HG02763 (cell line): Measurements from ENCODE around the gene TPGS1.

Experiments
- ATAC-seq: cut with Tn5 transposase; IDR thresholded peaks from one replicate; pipeline ENCODE4 v1.9.1; 2021; ENCODE audit warnings: mild to moderate bottlenecking, moderate library complexity; ENCODE audit not compliant: unreplicated experiment

The TPGS1 gene

DNA sequence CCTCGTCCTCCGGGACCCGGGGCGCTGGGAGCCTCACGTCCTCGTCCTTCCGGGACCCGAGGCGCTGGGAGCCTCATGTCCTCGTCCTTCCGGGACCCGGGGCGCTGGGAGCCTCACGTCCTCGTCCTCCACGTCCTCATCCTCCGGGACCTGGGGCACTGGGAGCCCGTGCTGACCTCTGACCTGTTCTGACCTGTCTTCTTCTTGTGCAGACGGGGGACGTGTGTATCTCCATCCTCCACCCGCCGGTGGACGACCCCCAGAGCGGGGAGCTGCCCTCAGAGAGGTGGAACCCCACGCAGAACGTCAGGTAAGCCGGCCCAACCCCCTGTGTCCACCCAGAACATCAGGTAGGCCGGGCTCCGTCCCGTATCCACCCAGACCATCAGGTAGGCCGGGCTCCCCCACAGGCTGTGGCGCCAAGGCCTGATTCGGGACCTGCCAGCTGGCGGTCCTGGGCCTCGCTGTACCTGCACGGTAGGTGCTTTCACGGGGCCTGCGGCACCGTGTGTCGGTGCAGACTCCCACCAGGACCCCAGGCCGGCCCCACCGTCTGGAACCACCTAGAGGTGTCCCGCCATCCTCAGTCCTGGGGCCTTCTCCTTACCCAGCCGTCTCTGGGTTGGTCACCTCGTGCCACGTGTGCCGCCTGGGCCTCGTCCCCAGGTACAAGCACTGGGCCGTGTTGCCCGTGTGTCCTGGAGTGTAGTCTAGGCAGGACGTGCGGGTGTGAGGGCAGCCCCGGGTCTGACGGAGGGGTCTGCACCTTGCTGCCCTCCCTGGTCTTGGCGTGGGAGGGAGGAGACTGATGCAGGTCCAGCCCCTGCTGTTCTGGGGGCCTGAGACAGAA, 29.0 kb downstream of the TPGS1 start:
- ATAC-seq: no peak

DNA sequence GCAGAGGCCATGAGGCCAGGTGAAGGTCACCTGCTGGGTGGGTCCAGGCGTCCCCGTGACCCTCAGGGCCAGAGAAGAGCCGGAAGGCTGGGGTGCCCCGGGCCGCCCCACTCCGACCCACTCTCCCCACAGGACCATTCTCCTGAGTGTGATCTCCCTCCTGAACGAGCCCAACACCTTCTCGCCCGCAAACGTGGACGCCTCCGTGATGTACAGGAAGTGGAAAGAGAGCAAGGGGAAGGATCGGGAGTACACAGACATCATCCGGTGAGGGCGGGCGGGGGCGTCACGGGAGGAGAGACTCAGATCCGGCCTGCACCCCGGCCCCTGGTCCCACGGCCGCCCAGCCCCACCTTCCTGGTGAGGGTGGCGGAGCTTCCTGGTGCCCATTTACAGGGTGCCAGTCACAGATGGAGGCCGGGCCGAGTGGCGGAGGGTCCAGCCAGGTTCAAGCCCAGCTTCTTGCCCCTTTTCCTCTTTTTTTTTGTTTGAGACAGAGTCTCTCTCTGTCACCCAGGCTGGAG, 29.6 kb downstream of the TPGS1 start:
- ATAC-seq: no peak

DNA sequence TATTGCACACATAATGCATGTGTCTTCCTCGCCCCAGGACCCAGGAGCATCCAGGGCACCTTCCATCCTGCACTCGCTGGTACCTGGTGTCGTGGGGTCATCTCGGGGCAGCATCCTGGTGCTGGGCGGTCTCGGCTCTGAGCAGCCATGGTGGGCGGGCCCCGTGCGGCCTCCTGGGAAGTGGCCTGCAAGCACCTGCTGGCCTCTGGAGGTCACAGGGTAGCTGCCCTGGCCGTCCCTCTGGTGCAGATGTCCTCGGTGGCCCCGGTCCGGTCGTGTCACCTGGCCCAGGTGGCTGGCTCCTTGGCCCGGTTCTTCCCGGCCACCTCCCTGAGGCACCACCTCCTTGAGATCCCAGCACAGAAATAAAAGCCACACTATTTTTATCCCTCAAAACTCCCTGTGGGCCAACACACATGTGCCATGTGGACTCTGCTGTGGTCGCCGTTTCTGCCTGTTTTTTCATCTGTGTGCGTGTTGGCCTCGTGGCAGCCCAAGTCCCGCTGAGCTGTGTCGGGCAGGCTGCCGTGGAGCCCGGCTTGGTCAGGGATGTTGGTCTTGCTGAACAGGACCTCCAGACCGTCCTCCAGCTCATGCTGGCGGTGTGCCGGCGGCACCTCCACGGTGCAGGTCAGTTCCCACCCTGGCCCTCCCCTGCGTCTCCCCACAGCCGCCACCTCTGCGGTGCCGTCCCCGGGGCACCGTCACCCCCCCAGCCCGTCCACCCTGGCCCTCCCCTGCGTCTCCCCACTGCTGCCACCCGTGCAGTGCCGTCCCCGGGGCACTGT, 31.5 kb downstream of the TPGS1 start:
- no peak for ATAC-seq

DNA sequence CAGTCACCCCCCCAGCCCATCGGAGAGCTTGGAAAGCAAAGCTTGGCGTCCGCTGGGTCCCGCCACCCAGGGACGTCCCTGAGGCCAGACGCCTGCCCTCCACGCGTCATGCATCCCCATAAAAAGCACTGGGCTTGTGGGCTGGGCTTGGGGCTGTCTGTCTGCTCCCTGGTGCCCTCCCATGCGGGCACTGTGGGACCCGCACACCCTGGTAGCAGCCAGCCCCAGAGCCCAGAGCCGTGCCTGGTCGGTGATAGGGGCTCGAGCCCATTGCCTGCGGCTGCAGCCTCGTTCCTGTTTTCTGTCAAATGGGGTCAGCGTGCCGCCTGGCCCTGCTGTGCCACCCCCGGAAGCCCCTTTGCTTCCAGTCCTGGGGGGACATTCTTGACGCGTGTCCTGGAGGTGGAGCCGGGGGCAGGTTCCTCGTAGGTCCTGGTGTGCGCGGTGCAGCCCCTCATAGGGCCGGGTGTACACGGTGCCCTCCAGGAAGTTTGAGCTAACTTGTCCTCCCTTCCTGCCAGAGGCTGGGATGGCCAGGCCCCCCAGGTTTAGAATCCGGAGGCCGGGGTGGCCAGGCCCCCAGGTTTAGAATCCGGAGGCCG, 32.2 kb downstream of the TPGS1 start:
- ATAC-seq: no peak

DNA sequence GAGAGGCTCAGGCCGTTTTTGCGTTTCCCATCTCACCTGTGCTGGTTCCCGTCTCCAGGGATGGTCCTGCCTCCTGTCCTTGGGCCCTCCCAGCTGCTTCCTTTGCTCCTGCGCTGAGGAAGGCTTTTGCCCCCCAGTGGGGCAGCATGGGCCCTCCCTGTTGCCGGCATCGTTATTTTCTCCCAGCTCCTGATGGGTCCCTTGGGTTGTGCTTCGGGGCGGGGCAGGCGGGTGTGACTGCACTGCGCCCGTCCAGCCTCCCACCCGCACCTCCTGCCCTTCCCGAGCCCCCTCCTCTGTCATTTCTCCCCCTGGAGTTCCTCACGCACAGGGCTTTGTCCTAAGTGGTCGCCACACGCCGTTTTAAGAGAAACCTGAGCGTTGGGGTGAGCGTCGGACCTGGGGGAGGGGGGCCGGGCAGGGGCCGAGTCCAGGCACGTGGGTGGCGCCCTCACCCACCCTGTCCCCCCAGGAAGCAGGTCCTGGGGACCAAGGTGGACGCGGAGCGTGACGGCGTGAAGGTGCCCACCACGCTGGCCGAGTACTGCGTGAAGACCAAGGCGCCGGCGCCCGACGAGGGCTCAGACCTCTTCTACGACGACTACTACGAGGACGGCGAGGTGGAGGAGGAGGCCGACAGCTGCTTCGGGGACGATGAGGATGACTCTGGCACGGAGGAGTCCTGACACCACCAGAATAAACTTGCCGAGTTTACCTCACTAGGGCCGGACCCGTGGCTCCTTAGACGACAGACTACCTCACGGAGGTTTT, 33.8 kb downstream of the TPGS1 start:
- no peak for ATAC-seq

DNA sequence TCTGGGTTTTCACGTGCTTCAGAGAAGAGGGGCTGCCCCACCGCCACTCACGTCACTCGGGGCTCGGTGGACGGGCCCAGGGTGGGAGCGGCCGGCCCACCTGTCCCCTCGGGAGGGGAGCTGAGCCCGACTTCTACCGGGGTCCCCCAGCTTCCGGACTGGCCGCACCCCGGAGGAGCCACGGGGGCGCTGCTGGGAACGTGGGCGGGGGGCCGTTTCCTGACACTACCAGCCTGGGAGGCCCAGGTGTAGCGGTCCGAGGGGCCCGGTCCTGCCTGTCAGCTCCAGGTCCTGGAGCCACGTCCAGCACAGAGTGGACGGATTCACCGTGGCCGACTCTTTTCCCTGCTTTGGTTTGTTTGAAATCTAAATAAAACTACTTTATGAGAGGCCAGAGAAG, 34.4 kb downstream of the TPGS1 start:
- ATAC-seq: no peak

DNA sequence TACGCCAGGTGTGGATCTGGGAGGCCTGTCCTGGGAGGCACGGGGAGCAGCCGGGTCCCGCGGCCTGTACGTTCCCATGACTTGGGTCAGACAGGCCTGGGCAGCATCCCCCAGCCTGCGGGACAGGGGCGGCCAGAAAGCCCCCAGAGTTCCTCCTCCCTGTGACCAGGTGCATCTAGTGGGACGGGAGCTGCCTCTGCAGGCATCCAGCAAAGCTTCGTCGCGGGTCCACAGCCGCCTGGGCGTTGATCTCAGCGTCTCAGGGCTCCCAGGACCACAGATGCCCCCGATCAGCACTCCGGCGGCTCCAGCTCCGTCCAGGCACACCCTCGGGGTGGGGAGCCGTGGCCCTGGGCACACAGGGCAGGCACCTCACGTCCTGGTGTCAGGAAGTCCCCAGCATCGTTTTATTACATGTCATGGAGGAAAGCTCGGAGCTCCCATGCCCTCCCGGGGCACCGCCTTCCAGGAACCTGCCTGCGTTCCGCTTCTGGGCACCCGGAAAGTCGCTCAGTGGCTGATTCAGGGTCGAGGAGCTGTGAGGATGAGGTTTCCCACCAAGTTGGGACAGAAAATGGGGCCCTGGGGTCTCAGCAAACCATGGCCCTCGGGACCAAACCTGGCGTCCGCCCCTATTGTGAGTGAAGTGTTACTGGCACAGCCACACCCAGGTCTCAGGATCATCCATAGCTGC, 35.0 kb downstream of the TPGS1 start:
- ATAC-seq: no peak

DNA sequence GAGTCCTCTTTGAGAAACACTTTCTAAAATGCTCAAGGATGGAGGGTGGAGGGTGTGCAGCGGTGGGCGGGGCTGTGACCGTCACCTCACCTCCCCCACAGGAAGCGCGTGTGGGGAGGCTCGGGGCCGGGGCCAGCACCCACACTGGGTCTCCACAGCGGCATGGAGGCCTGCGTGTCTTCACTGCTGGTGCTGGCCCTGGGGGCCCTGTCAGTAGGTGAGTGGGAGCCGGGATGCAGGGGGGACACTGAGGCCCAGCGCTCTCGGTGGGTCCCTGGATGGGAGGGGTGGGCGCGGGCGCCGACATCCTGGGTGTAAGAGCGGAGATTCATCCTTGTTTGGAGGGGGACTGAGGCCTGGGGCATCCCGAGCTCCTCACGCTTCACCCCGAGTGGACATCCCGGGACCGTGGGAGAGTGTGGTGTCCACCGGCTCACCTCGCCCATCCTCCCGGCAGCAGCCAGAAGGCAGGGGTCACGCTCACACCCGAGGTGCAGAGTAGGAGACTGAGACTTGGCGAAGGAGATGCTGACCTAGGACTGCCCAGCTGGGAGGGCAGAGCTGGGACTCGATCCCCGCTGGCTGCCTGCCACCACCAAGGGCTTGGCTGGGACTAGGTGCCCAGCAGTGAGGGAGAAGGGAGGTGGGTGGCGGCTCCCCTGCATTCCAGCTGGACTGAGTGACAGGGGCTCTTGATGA, 36.8 kb downstream of the TPGS1 start, which contains the start of gene GZMM:
Gene GZMM, plus strand, starts transcription at position 144 of the 699 bp plus-strand sequence. Its CDS starts 19 bp downstream, at position 163.
- ATAC-seq: no peak

DNA sequence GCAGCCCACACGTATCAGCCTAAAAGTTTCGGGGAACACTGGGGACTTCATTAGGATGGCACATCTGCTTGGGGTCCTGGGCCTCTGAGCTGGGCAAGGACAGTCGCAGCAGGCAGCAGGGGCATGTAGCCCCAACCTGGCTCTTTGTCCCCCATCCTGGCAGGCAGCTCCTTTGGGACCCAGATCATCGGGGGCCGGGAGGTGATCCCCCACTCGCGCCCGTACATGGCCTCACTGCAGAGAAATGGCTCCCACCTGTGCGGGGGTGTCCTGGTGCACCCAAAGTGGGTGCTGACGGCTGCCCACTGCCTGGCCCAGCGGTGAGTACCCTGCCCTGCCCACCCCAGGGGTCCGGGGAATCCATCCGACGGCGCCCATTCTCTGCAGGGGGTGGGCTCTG, 39.8 kb downstream of the TPGS1 start:
- no peak for ATAC-seq

DNA sequence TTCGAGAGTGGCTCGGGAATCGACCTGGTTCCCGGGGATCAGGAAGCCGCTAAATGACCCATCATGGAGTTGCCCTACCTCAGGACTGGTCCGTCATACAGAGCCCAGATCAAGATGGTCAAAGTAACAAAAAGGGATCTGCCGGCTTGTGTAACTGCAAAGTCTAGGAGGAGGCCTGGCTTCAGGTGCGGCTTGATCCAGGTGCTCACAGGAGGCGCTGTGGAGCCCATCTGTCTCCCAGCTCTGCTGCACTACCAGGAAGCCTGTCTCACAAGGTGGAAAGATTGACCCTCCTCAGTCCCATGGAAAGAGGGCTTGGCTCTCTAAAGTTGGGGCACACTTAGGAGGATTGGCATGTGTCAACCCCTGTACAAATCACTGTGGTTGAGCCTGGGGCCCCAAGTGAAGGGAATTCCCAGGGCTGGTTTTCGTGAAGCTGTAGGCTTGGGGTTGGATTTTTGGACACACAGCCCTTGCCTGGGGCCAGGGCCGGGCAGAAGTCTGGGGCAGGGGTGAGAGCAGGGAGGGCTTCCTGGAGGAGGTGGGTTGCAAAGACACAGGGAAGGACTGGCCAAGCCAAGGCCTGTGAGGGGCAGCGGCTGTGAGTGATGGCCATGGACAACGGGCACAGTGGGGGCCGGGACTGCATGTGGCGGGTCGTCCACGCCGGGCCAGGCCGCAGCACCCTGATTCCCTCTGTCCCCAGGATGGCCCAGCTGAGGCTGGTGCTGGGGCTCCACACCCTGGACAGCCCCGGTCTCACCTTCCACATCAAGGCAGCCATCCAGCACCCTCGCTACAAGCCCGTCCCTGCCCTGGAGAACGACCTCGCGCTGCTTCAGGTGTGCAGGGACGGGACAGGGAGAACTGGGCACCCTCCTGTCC, 40.8 kb downstream of the TPGS1 start:
- ATAC-seq: no peak

DNA sequence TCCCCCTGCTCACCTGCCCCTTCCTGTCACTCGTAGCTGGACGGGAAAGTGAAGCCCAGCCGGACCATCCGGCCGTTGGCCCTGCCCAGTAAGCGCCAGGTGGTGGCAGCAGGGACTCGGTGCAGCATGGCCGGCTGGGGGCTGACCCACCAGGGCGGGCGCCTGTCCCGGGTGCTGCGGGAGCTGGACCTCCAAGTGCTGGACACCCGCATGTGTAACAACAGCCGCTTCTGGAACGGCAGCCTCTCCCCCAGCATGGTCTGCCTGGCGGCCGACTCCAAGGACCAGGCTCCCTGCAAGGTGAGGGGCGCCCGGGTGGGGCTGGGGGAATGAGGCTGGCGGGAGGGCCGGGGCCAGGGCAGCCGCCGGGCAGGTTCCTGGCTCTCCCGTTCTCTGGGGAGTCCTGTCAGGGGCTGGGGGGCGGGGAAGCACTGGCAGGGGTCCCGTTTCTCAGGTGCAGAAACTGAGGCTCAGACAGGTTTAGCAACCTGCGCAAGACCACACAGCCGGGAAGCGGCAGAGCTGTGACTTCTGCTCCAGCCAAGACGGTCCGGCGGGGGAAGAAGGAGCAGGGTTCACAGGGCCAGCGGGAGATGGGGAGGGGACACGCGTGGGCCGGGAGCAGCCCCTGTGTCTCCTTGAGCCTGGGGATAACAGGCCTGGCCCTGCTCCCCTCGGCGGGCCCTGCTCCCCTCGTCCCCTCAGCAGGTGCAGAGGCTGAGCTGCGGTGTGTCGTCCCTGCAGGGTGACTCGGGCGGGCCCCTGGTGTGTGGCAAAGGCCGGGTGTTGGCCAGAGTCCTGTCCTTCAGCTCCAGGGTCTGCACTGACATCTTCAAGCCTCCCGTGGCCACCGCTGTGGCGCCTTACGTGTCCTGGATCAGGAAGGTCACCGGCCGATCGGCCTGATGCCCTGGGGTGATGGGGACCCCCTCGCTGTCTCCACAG, 41.9 kb downstream of the TPGS1 start:
- no peak for ATAC-seq

DNA sequence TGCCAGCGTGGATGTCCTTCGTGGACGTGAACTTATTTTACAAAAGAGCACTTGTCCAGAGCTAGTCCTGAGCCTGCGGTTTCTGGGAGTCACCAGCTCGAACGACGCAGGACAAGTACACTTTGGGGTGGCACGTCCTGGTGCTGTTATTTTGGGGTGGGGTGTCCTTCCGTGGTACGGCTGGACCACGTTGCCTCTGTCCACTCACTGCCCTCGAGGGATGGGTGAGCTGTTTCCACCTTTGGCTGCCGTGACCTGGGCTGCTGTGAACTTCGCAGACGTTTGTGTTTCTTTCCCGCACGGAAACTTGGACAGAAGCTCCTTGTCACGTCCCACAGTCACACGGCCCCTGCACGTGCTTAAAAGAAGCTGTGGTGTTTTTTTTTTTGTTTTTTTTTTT, 47.5 kb downstream of the TPGS1 start:
- ATAC-seq: no peak

DNA sequence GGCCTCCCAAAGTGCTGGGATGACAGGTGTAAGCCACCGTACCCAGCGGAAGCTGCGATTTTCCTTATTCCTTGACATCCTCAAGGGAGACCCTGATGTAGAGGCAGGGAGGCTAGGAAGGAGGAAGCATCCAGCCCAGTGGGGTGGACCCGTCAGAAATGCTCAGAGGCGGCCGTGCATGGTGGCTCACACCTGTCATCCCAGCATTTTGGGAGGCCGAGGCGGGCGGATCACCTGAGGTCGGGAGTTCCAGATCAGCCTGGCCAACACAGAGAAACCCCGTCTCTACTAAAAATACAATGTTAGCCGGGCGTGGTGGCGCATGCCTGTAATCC, 48.1 kb downstream of the TPGS1 start:
- no peak for ATAC-seq

DNA sequence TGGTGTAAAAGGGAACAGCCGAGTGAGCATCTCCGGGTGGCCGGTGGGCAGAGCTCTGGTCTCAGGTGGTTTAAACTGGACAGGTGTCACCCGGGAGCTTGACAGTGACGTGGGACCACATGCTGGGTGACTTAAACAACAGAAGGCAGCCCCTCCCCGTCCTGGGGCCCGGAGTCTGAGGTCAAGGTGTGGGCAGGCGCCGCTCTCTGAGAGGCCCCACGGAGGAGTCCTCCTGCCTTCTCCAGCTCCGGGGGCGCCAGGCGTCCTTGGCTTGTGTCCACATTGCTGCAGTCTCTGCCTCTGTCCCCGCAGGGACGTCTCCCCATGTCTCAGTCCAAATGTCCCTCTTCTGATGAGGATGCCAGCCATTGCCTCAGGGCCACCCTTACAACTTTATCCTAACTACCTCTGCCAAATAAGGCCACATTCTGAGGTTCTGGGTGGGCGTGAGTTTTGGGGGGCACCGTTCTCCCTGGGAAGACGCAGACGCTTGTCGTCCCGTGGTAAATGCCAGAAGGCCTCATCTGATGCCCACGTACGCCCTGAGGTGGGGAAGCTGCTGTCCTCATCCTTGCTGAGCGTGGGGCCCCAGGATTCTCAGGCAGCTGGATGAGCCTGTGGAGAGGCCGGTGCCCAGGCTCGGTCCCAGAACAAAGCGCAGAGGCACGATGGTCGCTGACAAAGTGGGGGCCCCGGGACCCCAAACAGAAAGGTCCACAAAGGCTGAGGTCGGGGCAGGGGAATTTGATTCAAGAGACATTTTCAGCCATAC, 49.5 kb downstream of the TPGS1 start:
- ATAC-seq: no peak

DNA sequence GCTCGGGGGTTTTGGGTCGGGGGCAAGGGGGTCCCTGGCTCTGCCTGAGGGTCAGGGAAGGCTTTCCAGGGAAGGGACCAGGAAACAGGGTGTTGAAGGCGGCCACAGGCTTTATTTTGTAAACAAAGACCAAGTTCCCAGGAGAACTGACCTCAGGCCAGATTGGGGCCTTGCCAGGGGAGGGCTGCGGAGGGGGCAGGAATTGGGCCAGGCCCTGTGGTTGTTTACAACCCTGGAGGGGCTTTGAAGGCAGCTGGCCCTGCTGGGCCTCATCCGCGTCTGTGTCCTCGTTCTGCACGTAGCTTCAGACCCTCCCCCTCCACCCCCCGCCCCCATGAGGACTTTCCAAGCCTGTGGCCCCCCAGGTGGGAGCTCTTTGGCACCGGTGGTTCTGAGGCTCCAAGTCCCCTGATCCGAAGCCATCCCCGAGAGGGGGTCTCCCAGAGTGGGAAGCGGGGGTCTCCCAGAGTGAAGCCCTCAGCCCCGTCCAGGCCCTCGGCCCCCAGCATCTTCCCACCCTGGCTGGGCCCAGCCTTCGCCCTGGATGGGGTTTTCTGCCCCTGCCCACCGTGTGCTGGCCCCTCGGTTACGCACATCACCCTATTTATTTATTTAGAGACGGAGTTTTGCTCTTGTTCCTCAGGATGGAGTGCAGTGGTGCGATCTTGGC, 51.6 kb downstream of the TPGS1 start:
- no peak for ATAC-seq

DNA sequence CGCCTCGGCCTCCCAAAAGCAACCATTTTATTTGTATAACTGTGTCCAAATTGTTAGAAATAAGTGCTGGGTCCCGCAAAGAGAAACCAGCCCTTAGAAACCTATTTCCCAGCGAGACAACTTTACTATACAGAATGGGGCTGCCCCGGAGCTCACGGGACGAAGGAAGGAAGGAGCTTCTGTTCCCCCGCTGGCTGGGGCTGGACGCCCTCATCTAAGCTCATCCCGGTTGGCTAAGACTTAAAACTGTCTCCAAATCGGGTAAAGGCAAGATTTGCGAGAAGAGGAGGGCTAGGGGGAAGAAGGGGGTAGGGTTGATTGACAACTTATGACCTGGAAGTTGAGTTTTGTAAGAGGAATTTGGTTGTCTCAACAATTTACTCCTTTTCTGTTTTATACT, 52.8 kb downstream of the TPGS1 start:
- no peak for ATAC-seq
